ENCODE results near the gene INSC.

GRCh38 chr11:15075162-15075526 lies 39.6 kb upstream of the INSC start:
- TF ChIP-seq CTCF (conservative IDR thresholded peaks at IDR 0.05; ENCODE audit: low read depth, low read length) (no peak; the same call in 1 of the 2 replicates), EZH2 (IDR thresholded peaks at IDR 0.05; ENCODE audit: borderline replicate concordance, low read depth, low read length, poor library complexity, severe bottlenecking) (no peak)

Data from A673 (cell line).